GM06990 (cell line): Measurements from ENCODE around the gene MYH6.

Source experiments
- DNase-seq: peaks from one replicate; pipeline ENCODE4 v3.0.0-alpha.2; 2011; ENCODE audit not compliant: insufficient read length; ENCODE audit errors: extremely low read depth
- H3K27me3 ChIP-seq: replicated peaks from 2 replicates; pipeline ENCODE4 v1.6.0; 2011; ENCODE audit warnings: low read length; ENCODE audit not compliant: control insufficient read depth, insufficient read depth
- H3K36me3 ChIP-seq: 2 replicates; pipeline ENCODE4 v1.5.1; 2011; ENCODE audit warnings: low read length; ENCODE audit not compliant: control insufficient read depth, insufficient read depth
- H3K4me3 ChIP-seq: replicated peaks from 2 replicates; pipeline ENCODE4 v1.5.1; 2011; ENCODE audit warnings: low read depth, mild to moderate bottlenecking, control low read depth, low read length
- CTCF ChIP-seq: IDR thresholded peaks from 2 replicates; pipeline ENCODE4 v1.5.1; 2011; ENCODE audit warnings: low read length, control low read depth, mild to moderate bottlenecking, inconsistent platforms; ENCODE audit not compliant: insufficient read depth, poor library complexity, severe bottlenecking

The MYH6 gene

GRCh38 chr14:23433457-23433856, 25.4 kb upstream of the MYH6 start:
- Histone ChIP-seq H3K4me3 (no peak overlapping the region), H3K36me3 (no peaks in the 10 kb centered on the region), H3K27me3 (no peaks in the 10 kb centered on the region; the same call in none of the 2 replicates)
- DNase-seq: no peak
- no peak for TF ChIP-seq CTCF

GRCh38 chr14:23432946-23433345, 24.9 kb upstream of the MYH6 start:
- Histone ChIP-seq H3K36me3 (no peaks in the 10 kb centered on the region), H3K4me3 (no peak overlapping the region), H3K27me3 (no peaks in the 10 kb centered on the region; the same call in none of the 2 replicates)
- DNase-seq: no peak
- TF ChIP-seq CTCF: no peak

GRCh38 chr14:23432102-23432925, 24.2 kb upstream of the MYH6 start:
- H3K27me3 ChIP-seq: no peaks in the 10 kb centered on the region; the same call in none of the 2 replicates
- DNase-seq: no peak
- TF ChIP-seq CTCF: no peak
- no peak overlapping the region for H3K4me3 ChIP-seq
- no peaks in the 10 kb centered on the region for H3K36me3 ChIP-seq

- TF ChIP-seq CTCF: no peak
- Histone ChIP-seq H3K36me3 (no peaks in the 10 kb centered on the region), H3K27me3 (no peaks in the 10 kb centered on the region; the same call in none of the 2 replicates), H3K4me3 (no peak overlapping the region)
- no peak for DNase-seq
Observed at GRCh38 chr14:23431486-23431885, 23.4 kb upstream of the MYH6 start.

GRCh38 chr14:23430723-23431085, 22.6 kb upstream of the MYH6 start:
- no peak for TF ChIP-seq CTCF
- DNase-seq: no peak
- H3K27me3 ChIP-seq: no peaks in the 10 kb centered on the region; the same call in none of the 2 replicates
- H3K4me3 ChIP-seq: no peak overlapping the region
- no peaks in the 10 kb centered on the region for H3K36me3 ChIP-seq
